K562 (cell line): ENCODE measurements around the gene NPHP3. TPM values are rescaled to one million over a fixed set of nuclear protein-coding genes. Genes with fewer than 3 reads are reported as not detected.

ENCODE experiments used
- ARID2 ChIP-seq: fragments of 450-650 bp; IDR thresholded peaks from 2 replicates; pipeline ENCODE4 v1.6.1; 2017; ENCODE audit warnings: antibody characterized with exemption, mild to moderate bottlenecking
- BDP1 ChIP-seq: IDR thresholded peaks from 3 replicates; pipeline ENCODE4 v1.6.1; 2011; ENCODE audit not compliant: insufficient read length, insufficient read depth
- CEBPG ChIP-seq, 3 experiments: fragments of 200-800 bp in 1 of 3; sonication (Bioruptor generic) in 1 of 3; sonication (generic) in 1 of 3; formaldehyde crosslinking in 1 of 3; IDR thresholded peaks in 2 of 3; conservative IDR thresholded peaks in 1 of 3; 2 replicates each; pipeline versions ENCODE4 v1.6.1 to v1.8.0; 2016 to 2022; ENCODE audit warnings: missing compliant biosample characterization in 2 of 3, missing genetic modification characterization in 2 of 3, mild to moderate bottlenecking in 1 of 3, missing genetic modification reagents in 1 of 3
- ESRRA ChIP-seq: fragments of 450-650 bp; IDR thresholded peaks from 2 replicates; pipeline ENCODE4 v1.6.1; 2014; ENCODE audit warnings: low read depth, mild to moderate bottlenecking, moderate library complexity, borderline replicate concordance
- FUS ChIP-seq: fragments of 200-400 bp; formaldehyde crosslinking; optimal IDR thresholded peaks from 2 replicates; pipeline ENCODE3; 2017; ENCODE audit warnings: low read depth, low read length
- HDAC3 ChIP-seq: fragments of 450-650 bp; IDR thresholded peaks from 2 replicates; pipeline ENCODE4 v1.6.1; 2018; ENCODE audit warnings: borderline replicate concordance, mild to moderate bottlenecking, moderate library complexity; ENCODE audit not compliant: partially characterized antibody
- HNRNPH1 ChIP-seq: fragments of 200-400 bp; formaldehyde crosslinking; optimal IDR thresholded peaks from 2 replicates; pipeline ENCODE3; 2017; ENCODE audit warnings: low read depth, mild to moderate bottlenecking, low read length, moderate library complexity
- HNRNPK ChIP-seq: fragments of 200-400 bp; formaldehyde crosslinking; IDR thresholded peaks from one replicate; pipeline ENCODE4 v1.6.1; 2018; ENCODE audit warnings: mild to moderate bottlenecking, low read depth, low read length; ENCODE audit not compliant: poor library complexity, severe bottlenecking
- MTA3 ChIP-seq: fragments of 450-650 bp; formaldehyde crosslinking; IDR thresholded peaks from 2 replicates; pipeline ENCODE4 v1.6.1; 2017; ENCODE audit warnings: mild to moderate bottlenecking, borderline replicate concordance
- SNIP1 ChIP-seq: fragments of 450-650 bp; IDR thresholded peaks from 2 replicates; pipeline ENCODE4 v1.7.1; 2017; ENCODE audit warnings: low read depth, mild to moderate bottlenecking
- TAL1 ChIP-seq: fragments of 450-650 bp; IDR thresholded peaks from 2 replicates; pipeline ENCODE4 v1.6.1; 2016; ENCODE audit warnings: mild to moderate bottlenecking
- TRIM28 ChIP-seq: fragments of 450-650 bp; IDR thresholded peaks from 2 replicates; pipeline ENCODE4 v1.6.1; 2017
- U2AF2 ChIP-seq: fragments of 200-400 bp; formaldehyde crosslinking; optimal IDR thresholded peaks from 2 replicates; pipeline ENCODE3; 2017; ENCODE audit warnings: low read depth, mild to moderate bottlenecking, low read length
- YY1 ChIP-seq, 3 experiments: IDR thresholded peaks; 2 replicates each; pipeline ENCODE4 v1.6.1; 2011; ENCODE audit warnings: low read length in 2 of 3, mild to moderate bottlenecking in 2 of 3, moderate library complexity in 2 of 3, borderline replicate concordance in 1 of 3, control low read depth in 1 of 3, low read depth in 1 of 3; ENCODE audit not compliant: insufficient read depth in 3 of 3, insufficient replicate concordance in 2 of 3, control insufficient read depth in 1 of 3, insufficient read length in 1 of 3; ENCODE audit errors: extremely low read depth in 1 of 3
- polyA plus RNA-seq, 8 experiments: library from polyadenylated mRNA; depleted of rRNA in 4 of 8; stranded (reverse) in 5 of 8; unstranded in 3 of 8; fragments of >200 nt; fragmentation: Nextera tagmentation in 2 of 8; fragmentation: Illumina TruSeq in 1 of 8; extraction: Ambion mirVana in 2 of 8; extraction: Trizol in 1 of 8; gene quantifications; 2 replicates each; pipeline versions ENCODE4 v1.2.1 to v1.2.3, GENCODE V29; 2011 to 2014; ENCODE audit warnings: inconsistent platforms in 1 of 8, missing spikeins in 1 of 8
- total RNA-seq, 7 experiments: library from RNA; depleted of rRNA in 6 of 7; stranded (reverse); fragments of >200 nt in 6 of 7; fragmentation: Illumina TruSeq in 2 of 7; extraction: Trizol in 2 of 7; gene quantifications; 2 replicates each; pipeline versions ENCODE4 v1.2.1 to v1.2.3, GENCODE V29; 2011 to 2021; ENCODE audit warnings: low replicate concordance in 1 of 7
- TF ChIP-seq, protein P1 (sequence below): sonication (generic); formaldehyde crosslinking; IDR thresholded peaks from 2 replicates; pipeline ENCODE4 v1.8.0; 2023; ENCODE audit warnings: mild to moderate bottlenecking, missing genetic modification reagents
- TF ChIP-seq, protein P2 (sequence below): fragments of 250-450 bp; sonication (Bioruptor Pico); IDR thresholded peaks from 2 replicates; pipeline ENCODE4 v1.5.0; 2021
- TF ChIP-seq, protein P3 (sequence below): fragments of 450-650 bp; formaldehyde crosslinking; IDR thresholded peaks from 2 replicates; pipeline ENCODE4 v1.4.0; 2022; ENCODE audit warnings: missing genetic modification characterization
- TF ChIP-seq, protein P4 (sequence below): fragments of 250-450 bp; sonication (Bioruptor Pico); IDR thresholded peaks from 2 replicates; pipeline ENCODE4 v1.4.0; 2020; ENCODE audit warnings: borderline replicate concordance

NPHP3 gene
- total and polyA plus RNA-seq, 9 of the 15 experiments (the other 6 are each of a cell fraction or from before 2014, with no cell fraction given) = 0.62 to 13.2 (median 5.8) TPM

DNA sequence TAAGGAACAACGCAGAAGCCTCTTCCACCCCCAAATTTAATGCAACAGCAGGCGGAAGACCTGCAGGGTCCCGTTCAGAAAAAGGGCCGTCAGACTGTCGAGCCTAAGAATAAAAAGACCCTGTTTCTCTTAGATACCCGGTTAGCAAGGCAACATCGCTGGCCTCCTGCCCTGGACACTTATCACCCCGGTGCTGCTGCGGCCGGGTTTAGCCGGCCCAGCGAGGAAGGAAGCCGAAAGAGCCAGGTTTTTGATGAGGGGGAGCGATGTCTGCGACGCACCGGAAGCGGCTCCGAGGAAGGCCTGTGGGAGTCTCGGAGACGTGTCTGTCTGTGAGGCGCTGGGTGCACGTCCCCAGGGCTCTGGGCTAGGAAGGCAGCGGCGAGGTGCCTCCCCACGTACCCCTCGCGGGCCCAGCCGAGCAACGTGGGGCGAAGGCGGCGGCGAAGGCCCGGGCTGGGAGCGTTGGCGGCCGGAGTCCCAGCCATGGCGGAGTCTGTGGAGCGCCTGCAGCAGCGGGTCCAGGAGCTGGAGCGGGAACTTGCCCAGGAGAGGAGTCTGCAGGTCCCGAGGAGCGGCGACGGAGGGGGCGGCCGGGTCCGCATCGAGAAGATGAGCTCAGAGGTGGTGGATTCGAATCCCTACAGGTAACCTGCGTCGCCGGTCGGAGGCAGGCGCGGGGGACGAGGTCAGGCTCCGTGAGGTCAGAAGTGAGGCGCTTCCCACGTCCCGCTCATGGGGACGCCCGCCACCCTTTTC is 62.0 kb downstream of the NPHP3 start, which contains the start of gene UBA5 (continued):
- TF ChIP-seq BDP1 (no peak), HNRNPK (no peak), HDAC3 (no peak), TAL1 (0 out of 2 replicates have a peak, but pooled peaks have one; percentile 6), ARID2 (no peak), FUS (no peak), YY1 (IDR thresholded peaks at IDR 0.05; ENCODE audit: borderline replicate concordance in 1 of 3, control insufficient read depth in 1 of 3, extremely low read depth in 1 of 3, insufficient read depth in 3 of 3, insufficient read length in 1 of 3, insufficient replicate concordance in 2 of 3, low read depth in 1 of 3, low read length in 2 of 3) (peak in 1 of 3 experiments; percentile 54), HNRNPH1 (no peak), U2AF2 (no peak), SNIP1 (peak; percentile 26; the same call in 1 of the 2 replicates), ESRRA (no peak), TRIM28 (no peak), MTA3 (0 out of 2 replicates have a peak, but pooled peaks have one; percentile 31), CEBPG (CRISPR knock-in tag; IDR thresholded peaks at IDR 0.05) (no peak), CEBPG (tag; conservative IDR thresholded peaks at IDR 0.05 in 1 of 2, IDR thresholded peaks at IDR 0.05 in 1 of 2) (no peak)
- TF ChIP-seq, protein P1, sequence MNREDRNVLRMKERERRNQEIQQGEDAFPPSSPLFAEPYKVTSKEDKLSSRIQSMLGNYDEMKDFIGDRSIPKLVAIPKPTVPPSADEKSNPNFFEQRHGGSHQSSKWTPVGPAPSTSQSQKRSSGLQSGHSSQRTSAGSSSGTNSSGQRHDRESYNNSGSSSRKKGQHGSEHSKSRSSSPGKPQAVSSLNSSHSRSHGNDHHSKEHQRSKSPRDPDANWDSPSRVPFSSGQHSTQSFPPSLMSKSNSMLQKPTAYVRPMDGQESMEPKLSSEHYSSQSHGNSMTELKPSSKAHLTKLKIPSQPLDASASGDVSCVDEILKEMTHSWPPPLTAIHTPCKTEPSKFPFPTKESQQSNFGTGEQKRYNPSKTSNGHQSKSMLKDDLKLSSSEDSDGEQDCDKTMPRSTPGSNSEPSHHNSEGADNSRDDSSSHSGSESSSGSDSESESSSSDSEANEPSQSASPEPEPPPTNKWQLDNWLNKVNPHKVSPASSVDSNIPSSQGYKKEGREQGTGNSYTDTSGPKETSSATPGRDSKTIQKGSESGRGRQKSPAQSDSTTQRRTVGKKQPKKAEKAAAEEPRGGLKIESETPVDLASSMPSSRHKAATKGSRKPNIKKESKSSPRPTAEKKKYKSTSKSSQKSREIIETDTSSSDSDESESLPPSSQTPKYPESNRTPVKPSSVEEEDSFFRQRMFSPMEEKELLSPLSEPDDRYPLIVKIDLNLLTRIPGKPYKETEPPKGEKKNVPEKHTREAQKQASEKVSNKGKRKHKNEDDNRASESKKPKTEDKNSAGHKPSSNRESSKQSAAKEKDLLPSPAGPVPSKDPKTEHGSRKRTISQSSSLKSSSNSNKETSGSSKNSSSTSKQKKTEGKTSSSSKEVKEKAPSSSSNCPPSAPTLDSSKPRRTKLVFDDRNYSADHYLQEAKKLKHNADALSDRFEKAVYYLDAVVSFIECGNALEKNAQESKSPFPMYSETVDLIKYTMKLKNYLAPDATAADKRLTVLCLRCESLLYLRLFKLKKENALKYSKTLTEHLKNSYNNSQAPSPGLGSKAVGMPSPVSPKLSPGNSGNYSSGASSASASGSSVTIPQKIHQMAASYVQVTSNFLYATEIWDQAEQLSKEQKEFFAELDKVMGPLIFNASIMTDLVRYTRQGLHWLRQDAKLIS (CRISPR knock-in tag) = no peak
- TF ChIP-seq, protein P2, sequence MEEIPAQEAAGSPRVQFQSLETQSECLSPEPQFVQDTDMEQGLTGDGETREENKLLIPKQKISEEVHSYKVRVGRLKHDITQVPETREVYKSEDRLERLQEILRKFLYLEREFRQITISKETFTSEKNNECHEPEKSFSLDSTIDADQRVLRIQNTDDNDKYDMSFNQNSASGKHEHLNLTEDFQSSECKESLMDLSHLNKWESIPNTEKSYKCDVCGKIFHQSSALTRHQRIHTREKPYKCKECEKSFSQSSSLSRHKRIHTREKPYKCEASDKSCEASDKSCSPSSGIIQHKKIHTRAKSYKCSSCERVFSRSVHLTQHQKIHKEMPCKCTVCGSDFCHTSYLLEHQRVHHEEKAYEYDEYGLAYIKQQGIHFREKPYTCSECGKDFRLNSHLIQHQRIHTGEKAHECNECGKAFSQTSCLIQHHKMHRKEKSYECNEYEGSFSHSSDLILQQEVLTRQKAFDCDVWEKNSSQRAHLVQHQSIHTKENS (CRISPR knock-in tag) = no peak
- TF ChIP-seq, protein P3, sequence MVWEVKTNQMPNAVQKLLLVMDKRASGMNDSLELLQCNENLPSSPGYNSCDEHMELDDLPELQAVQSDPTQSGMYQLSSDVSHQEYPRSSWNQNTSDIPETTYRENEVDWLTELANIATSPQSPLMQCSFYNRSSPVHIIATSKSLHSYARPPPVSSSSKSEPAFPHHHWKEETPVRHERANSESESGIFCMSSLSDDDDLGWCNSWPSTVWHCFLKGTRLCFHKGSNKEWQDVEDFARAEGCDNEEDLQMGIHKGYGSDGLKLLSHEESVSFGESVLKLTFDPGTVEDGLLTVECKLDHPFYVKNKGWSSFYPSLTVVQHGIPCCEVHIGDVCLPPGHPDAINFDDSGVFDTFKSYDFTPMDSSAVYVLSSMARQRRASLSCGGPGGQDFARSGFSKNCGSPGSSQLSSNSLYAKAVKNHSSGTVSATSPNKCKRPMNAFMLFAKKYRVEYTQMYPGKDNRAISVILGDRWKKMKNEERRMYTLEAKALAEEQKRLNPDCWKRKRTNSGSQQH (CRISPR knock-in tag) = no peak
- TF ChIP-seq, protein P4, sequence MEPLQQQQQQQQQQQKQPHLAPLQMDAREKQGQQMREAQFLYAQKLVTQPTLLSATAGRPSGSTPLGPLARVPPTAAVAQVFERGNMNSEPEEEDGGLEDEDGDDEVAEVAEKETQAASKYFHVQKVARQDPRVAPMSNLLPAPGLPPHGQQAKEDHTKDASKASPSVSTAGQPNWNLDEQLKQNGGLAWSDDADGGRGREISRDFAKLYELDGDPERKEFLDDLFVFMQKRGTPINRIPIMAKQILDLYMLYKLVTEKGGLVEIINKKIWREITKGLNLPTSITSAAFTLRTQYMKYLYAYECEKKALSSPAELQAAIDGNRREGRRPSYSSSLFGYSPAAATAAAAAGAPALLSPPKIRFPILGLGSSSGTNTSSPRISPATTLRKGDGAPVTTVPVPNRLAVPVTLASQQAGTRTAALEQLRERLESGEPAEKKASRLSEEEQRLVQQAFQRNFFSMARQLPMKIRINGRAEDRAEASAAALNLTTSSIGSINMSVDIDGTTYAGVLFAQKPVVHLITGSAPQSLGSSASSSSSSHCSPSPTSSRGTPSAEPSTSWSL (CRISPR knock-in tag) = no peak
